ENCODE data around the gene SPOCD1. TPM values are rescaled to one million over a fixed set of nuclear protein-coding genes. Genes with fewer than 3 reads are reported as not detected.

Gene SPOCD1
- total RNA-seq, 2 donors from 2014 or later: 0.45 to 0.59 TPM

DNA sequence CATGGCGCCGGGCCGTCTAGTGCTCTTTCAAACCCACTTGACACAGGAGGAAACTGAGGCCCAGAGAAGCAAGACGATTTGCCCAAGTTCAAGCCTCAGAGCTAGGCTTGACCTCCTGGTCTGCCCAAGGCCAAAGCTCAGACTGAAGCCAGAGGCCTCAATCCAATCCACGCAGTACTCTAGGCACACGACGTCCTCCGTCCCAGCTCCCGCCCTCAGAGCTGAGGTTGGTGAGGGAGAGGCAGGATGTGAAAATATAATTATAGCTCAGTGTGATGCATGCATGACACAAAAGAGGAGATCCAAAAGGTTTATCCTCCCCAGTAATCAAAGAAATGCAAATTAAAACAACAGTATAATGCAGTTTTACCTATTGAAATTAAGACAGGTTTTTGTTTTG lies 36.1 kb downstream of the SPOCD1 start:
- intact Hi-C loops (cut with DNase I): loop anchor here (10.0 kb wide), 1 partner anchor 65 kb away; no protein-coding TSS in a partner anchor
- Histone ChIP-seq H3K27me3 (peaks cover 3% of the 10 kb centered on the region), H3K4me1 (no peaks in the 10 kb centered on the region), H3K9me3 (no peaks in the 10 kb centered on the region), H3K36me3 (no peaks in the 10 kb centered on the region), H3K27ac (no peak overlapping the region), H3K9ac (ENCODE audit: low read depth in 2 of 2, low read length in 2 of 2) (no peak overlapping the region), H3K4me3 (no peak overlapping the region)
- DNase-seq: no peak
- TF ChIP-seq, protein P1, sequence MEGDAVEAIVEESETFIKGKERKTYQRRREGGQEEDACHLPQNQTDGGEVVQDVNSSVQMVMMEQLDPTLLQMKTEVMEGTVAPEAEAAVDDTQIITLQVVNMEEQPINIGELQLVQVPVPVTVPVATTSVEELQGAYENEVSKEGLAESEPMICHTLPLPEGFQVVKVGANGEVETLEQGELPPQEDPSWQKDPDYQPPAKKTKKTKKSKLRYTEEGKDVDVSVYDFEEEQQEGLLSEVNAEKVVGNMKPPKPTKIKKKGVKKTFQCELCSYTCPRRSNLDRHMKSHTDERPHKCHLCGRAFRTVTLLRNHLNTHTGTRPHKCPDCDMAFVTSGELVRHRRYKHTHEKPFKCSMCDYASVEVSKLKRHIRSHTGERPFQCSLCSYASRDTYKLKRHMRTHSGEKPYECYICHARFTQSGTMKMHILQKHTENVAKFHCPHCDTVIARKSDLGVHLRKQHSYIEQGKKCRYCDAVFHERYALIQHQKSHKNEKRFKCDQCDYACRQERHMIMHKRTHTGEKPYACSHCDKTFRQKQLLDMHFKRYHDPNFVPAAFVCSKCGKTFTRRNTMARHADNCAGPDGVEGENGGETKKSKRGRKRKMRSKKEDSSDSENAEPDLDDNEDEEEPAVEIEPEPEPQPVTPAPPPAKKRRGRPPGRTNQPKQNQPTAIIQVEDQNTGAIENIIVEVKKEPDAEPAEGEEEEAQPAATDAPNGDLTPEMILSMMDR (IDR thresholded peaks at IDR 0.05): no peak

DNA sequence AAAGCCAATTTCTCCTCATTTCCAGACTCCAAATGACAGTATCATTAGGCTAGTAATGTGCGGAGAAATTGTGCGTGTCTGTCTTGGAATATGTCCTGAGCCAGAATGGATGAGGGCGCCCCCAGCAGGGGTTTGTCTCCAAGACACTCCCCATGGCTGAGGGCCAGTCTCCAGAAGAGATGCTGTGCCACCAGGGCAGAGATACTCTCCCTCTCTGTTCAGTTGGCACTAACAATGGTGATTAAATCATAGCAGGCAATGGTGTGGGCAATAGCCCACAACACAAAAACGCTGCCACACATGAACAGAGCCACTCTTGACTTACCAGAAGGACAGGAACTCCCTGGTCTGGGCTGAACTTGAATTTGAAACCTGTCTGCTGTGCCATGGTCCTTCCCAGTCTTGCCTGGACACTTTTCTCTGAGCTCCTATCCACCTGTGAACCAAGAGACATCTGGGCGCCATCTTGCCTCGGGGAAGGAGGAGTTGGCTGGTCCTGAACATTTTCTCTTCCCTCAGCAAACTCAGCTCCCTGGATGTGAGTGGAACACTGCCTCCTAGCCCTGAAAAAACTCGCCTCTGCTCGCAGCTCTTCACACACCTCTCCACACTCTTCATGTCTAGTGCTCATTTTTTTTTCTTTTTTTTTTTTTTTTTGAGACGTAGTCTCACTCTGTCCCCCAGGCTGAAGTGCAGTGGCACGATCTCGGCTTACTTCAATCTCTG lies 36.9 kb downstream of the SPOCD1 start:
- Histone ChIP-seq H3K9ac (ENCODE audit: low read depth in 2 of 2, low read length in 2 of 2) (no peak overlapping the region), H3K27me3 (peaks cover 11% of the 10 kb centered on the region), H3K36me3 (no peaks in the 10 kb centered on the region), H3K4me1 (no peaks in the 10 kb centered on the region), H3K4me3 (no peak overlapping the region), H3K27ac (no peak overlapping the region), H3K9me3 (no peaks in the 10 kb centered on the region)
- DNase-seq: no peak
- intact Hi-C loops (cut with DNase I): no loop called here
- TF ChIP-seq, protein P1 (IDR thresholded peaks at IDR 0.05): no peak

DNA sequence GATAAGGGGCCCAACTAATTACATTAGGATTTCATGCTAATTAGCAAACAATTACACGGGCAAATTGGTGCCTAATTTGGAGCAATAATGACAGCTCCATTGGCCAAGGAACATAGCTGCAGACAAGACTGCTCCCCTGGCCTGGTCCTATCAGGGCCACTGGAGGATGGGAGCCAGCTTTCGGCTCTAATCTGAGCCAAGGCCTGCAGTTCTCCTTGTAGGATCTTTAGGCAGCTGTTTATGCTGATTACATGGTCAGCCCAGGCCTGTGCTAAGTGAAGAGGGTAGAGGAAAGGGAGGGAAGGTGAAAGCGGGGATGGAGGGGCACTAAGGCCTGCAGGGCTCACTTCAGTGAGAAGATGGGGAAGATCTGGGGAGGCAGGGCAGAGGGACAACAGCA lies 39.3 kb downstream of the SPOCD1 start:
- Histone ChIP-seq H3K27me3 (peaks cover 33% of the 10 kb centered on the region), H3K27ac (no peak overlapping the region), H3K9ac (ENCODE audit: low read depth in 2 of 2, low read length in 2 of 2) (no peak overlapping the region), H3K9me3 (no peaks in the 10 kb centered on the region), H3K36me3 (no peaks in the 10 kb centered on the region), H3K4me3 (no peak overlapping the region), H3K4me1 (peaks cover 8% of the 10 kb centered on the region)
- no peak for DNase-seq
- TF ChIP-seq, protein P1 (IDR thresholded peaks at IDR 0.05): no peak
- intact Hi-C loops (cut with DNase I): no loop called here

- no peak overlapping the region for H3K4me3 ChIP-seq
- intact Hi-C loops (cut with DNase I): no loop called here
- no peak for DNase-seq
- peaks cover 33% of the 10 kb centered on the region for H3K27me3 ChIP-seq
- TF ChIP-seq, protein P1 (IDR thresholded peaks at IDR 0.05): no peak
- H3K36me3 ChIP-seq: no peaks in the 10 kb centered on the region
- no peak overlapping the region for H3K27ac ChIP-seq
- H3K9me3 ChIP-seq: no peaks in the 10 kb centered on the region
- H3K4me1 ChIP-seq: peaks cover 8% of the 10 kb centered on the region
- no peak overlapping the region for H3K9ac ChIP-seq (ENCODE audit: low read depth in 2 of 2, low read length in 2 of 2)
These were observed 39.8 kb downstream of the SPOCD1 start for GRCh38 chr1:31776032-31776431.

DNA sequence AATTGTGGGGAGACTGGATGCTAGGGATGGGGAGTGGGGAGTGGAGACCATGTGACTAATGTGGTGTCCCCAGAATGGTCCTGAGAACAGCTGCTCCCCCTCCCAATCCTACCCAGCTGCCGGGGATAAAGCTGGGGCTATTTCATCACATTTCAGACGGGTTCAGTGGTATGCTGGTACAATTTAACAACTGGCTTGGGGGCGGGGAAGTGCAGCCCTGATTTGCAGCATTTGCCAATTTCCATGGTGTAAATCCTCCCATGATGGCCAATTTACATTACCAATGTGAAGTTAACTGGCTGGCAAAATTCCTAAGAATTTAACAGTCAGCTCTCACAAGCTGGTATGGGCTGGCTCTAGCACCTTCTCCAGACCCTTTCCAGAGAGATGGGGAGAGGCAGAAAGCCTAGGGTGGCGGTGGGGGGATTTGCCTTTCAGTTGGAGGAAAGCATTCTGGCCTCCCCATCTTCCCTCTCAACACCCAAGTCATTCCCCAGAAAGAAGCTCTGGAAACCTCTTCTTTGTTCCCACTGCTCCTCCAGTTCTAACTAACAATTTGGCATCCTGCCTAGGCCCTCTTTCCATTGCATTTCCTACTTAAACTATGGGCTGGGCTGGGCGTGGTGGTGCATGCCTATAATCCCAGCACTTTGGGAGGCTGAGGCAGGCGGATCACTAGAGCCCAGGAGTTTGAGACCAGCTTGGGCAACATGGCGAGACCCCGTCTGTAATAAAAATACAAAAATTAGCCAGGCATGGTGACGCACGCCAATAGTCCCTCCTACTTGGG lies 40.4 kb downstream of the SPOCD1 start:
- H3K27me3 ChIP-seq: peaks cover 33% of the 10 kb centered on the region
- no peak overlapping the region for H3K4me3 ChIP-seq
- TF ChIP-seq, protein P1 (IDR thresholded peaks at IDR 0.05): no peak
- no peak for DNase-seq
- H3K4me1 ChIP-seq: peaks cover 8% of the 10 kb centered on the region
- intact Hi-C loops (cut with DNase I): no loop called here
- no peak overlapping the region for H3K27ac ChIP-seq
- H3K9me3 ChIP-seq: no peaks in the 10 kb centered on the region
- H3K36me3 ChIP-seq: no peaks in the 10 kb centered on the region
- H3K9ac ChIP-seq (ENCODE audit: low read depth in 2 of 2, low read length in 2 of 2): no peak overlapping the region

Data from colonic mucosa (tissue), 4 donors.